ENCODE results near the gene COL25A1.
"Not testable (repeated sequence)": the region's sequence is repeated elsewhere in the genome, so short reads cannot be mapped to it uniquely, and the experiment has no call there.

Gene COL25A1

GRCh38 chr4:109009909-109010308, 292.5 kb downstream of the COL25A1 start:
- no peak for DNase-seq

GRCh38 chr4:109007976-109008375, 294.5 kb downstream of the COL25A1 start:
- DNase-seq, result no peak

GRCh38 chr4:109005523-109005922, 296.9 kb downstream of the COL25A1 start:
- no peak for DNase-seq

- DNase-seq, result no peak
Measured at GRCh38 chr4:109004418-109004817, 298.0 kb downstream of the COL25A1 start.

GRCh38 chr4:109003964-109004363, 298.5 kb downstream of the COL25A1 start:
- DNase-seq, result no peak

- no peak for DNase-seq
Measured at GRCh38 chr4:108991551-108992328, 310.7 kb downstream of the COL25A1 start.

GRCh38 chr4:108988464-108989195, 313.8 kb downstream of the COL25A1 start:
- DNase-seq, result no peak

- DNase-seq, result not testable (repeated sequence)
Measured at GRCh38 chr4:108984495-108984894, 318.0 kb downstream of the COL25A1 start.

- DNase-seq, result no peak
Measured at GRCh38 chr4:108982402-108983185, 319.9 kb downstream of the COL25A1 start.

- no peak for DNase-seq
Measured at GRCh38 chr4:108980455-108981239, 321.8 kb downstream of the COL25A1 start.

- DNase-seq, result no peak
Measured at GRCh38 chr4:108979759-108980158, 322.7 kb downstream of the COL25A1 start.

GRCh38 chr4:108978066-108978465, 324.4 kb downstream of the COL25A1 start:
- no peak for DNase-seq

GRCh38 chr4:108972613-108973283, 329.7 kb downstream of the COL25A1 start:
- DNase-seq, result no peak

- no peak for DNase-seq
Measured at GRCh38 chr4:108971473-108971872, 331.0 kb downstream of the COL25A1 start.

- DNase-seq, result no peak
Measured at GRCh38 chr4:108965472-108966076, 336.9 kb downstream of the COL25A1 start.

GRCh38 chr4:108965016-108965415, 337.4 kb downstream of the COL25A1 start:
- no peak for DNase-seq

GRCh38 chr4:108963910-108964309, 338.5 kb downstream of the COL25A1 start:
- DNase-seq, result no peak

GRCh38 chr4:108959491-108959890, 343.0 kb downstream of the COL25A1 start:
- DNase-seq, result no peak

GRCh38 chr4:108954880-108955279, 347.6 kb downstream of the COL25A1 start:
- no peak for DNase-seq

GRCh38 chr4:108953941-108954340, 348.5 kb downstream of the COL25A1 start:
- no peak for DNase-seq

- no peak for DNase-seq
Measured at GRCh38 chr4:108950158-108950915, 352.1 kb downstream of the COL25A1 start.
